ENCODE results near the gene AKAP7. TPM values are rescaled to one million over a fixed set of nuclear protein-coding genes. Genes with fewer than 3 reads are reported as not detected.

AKAP7 gene
- total and polyA plus RNA-seq, 2 donors (not counting 3 experiments of a cell fraction or from before 2014, with no cell fraction given) = 0.76 to 3.3 TPM

DNA sequence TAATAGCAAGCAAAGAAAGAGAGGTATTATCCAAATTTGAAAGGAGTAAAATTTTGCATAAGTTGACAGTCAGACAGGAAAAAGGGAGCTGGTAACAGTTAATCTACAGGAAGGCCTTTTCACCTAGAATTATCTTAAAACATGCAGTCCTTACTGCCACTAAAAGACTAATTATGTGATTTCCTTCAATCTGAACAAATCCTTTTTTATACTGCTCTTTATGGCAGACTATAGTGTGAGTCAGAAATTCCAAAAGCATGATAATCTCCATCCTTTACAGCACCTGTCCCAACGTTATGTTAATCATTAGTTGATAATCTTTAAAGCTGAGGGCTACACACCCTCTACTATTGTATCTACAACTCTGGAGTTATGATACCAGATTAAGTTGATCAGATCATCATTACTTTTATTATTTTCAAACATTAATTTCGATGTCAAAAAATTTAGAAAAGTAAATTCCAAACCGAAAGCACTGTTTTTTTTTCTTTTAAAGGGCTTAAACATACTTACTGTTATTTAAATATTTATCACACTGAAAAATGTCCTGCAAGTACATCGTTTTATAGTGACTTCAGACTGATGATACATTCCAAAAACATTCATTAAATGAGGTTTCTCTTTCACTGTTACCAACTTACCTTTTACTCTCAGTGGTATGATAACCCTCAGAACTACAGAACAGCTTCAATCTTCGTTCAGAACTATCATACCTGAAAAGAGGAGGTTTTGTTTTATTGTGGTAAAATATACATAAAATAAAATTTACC lies 33.2 kb upstream of the AKAP7 start:
- Histone ChIP-seq H3K9me3 (replicated peaks; ENCODE audit: control insufficient read depth, insufficient read depth, low read length) (no peaks in the 10 kb centered on the region), H3K27ac (ENCODE audit: insufficient read depth, low read depth, low read length) (peak overlapping the region; percentile 22), H4K20me1 (replicated peaks; ENCODE audit: control insufficient read depth, extremely low read depth, insufficient read depth, low read length) (no peaks in the 10 kb centered on the region), H3K4me3 (replicated peaks in 1 of 3; ENCODE audit: insufficient read depth in 1 of 3, low read depth in 1 of 3, low read length in 3 of 3) (no peak overlapping the region), H3K79me2 (ENCODE audit: control insufficient read depth, insufficient read depth, low read length) (no peaks in the 10 kb centered on the region), H3K9me1 (replicated peaks; ENCODE audit: control insufficient read depth, extremely low read depth, insufficient read depth, low read length) (no peaks in the 10 kb centered on the region), H3K4me2 (ENCODE audit: insufficient read depth, low read length) (peak overlapping the region; percentile 60), H3K27me3 (ENCODE audit: control insufficient read depth in 2 of 2, insufficient read depth in 2 of 2, low read length in 2 of 2) (no peaks in the 10 kb centered on the region), H3K9ac (replicated peaks; ENCODE audit: extremely low read depth, insufficient read depth, low read length) (no peak overlapping the region), H2AFZ (ENCODE audit: low read depth, low read length) (no peak overlapping the region), H3K4me1 (ENCODE audit: control insufficient read depth, extremely low read depth, insufficient read depth, low read length) (peaks cover 14% of the 10 kb centered on the region), H3K36me3 (ENCODE audit: control insufficient read depth in 2 of 2, extremely low read depth in 1 of 2, insufficient read depth in 2 of 2, low read length in 2 of 2) (no peaks in the 10 kb centered on the region)
- DNase-seq (ENCODE audit: low read depth, low spot score) (peak; percentile 62), FAIRE-seq (peak; percentile 78)
- ChIA-PET CTCF (interaction anchor here (1.0 to 1.8 kb wide), 5 partner anchors 15 to 230 kb away, joined by 3 to 9 read pairs (median 5); no protein-coding TSS in a partner anchor), POLR2A (interaction anchor here (0.6 to 0.7 kb wide), 2 partner anchors 15 to 16 kb away, joined by 3 read pairs; no protein-coding TSS in a partner anchor)
- intact Hi-C loops (cut with micrococcal nuclease) (no loop called here), dilution Hi-C loops (cut with MboI; ENCODE audit: extremely low pct_ligation_motif_present, low sequenced_read_pairs) (no loop called here)
- no TSS peak for BruUV-seq (replicated peaks)
- TF ChIP-seq MYC (IDR thresholded peaks at IDR 0.05; ENCODE audit: low read depth, low read length) (no peak), FOS (IDR thresholded peaks at IDR 0.05; ENCODE audit: borderline replicate concordance, insufficient read depth, low read length) (peak; percentile 73), JUN (IDR thresholded peaks at IDR 0.05; ENCODE audit: borderline replicate concordance, insufficient read depth, insufficient read length, low read depth) (peak; percentile 33), POLR2AphosphoS5 (IDR thresholded peaks at IDR 0.05; ENCODE audit: insufficient read depth, low read depth, low read length) (peak; percentile 53), GATA2 (IDR thresholded peaks at IDR 0.05; ENCODE audit: insufficient read depth, insufficient read length, low read depth, low read length) (peak; percentile 69), EZH2 (IDR thresholded peaks at IDR 0.05; ENCODE audit: borderline replicate concordance, low read depth, low read length, severe bottlenecking) (no peak)
- TF ChIP-seq, protein P1, sequence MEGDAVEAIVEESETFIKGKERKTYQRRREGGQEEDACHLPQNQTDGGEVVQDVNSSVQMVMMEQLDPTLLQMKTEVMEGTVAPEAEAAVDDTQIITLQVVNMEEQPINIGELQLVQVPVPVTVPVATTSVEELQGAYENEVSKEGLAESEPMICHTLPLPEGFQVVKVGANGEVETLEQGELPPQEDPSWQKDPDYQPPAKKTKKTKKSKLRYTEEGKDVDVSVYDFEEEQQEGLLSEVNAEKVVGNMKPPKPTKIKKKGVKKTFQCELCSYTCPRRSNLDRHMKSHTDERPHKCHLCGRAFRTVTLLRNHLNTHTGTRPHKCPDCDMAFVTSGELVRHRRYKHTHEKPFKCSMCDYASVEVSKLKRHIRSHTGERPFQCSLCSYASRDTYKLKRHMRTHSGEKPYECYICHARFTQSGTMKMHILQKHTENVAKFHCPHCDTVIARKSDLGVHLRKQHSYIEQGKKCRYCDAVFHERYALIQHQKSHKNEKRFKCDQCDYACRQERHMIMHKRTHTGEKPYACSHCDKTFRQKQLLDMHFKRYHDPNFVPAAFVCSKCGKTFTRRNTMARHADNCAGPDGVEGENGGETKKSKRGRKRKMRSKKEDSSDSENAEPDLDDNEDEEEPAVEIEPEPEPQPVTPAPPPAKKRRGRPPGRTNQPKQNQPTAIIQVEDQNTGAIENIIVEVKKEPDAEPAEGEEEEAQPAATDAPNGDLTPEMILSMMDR (IDR thresholded peaks at IDR 0.05; ENCODE audit: extremely low read depth in 1 of 2, insufficient read depth in 1 of 2, low read depth in 1 of 2, low read length in 2 of 2) = no peak
